GM12878 (cell line): ENCODE measurements around the gene SNRPD1. TPM values are rescaled to one million over a fixed set of nuclear protein-coding genes. Genes with fewer than 3 reads are reported as not detected.

ENCODE experiments used
- DPF2 ChIP-seq: fragments of 450-650 bp; IDR thresholded peaks from 2 replicates; pipeline ENCODE4 v1.6.1; 2017; ENCODE audit warnings: mild to moderate bottlenecking
- E4F1 ChIP-seq: fragments of 450-650 bp; IDR thresholded peaks from 2 replicates; pipeline ENCODE4 v1.6.1; 2018; ENCODE audit warnings: borderline replicate concordance, mild to moderate bottlenecking; ENCODE audit not compliant: partially characterized antibody
- IRF4 ChIP-seq: IDR thresholded peaks from 2 replicates; pipeline ENCODE4 v1.6.1; 2011; ENCODE audit warnings: low read depth, low read length
- KDM1A ChIP-seq: fragments of 200-600 bp; sonication (generic); IDR thresholded peaks from 2 replicates; pipeline ENCODE4 v1.6.1; 2016; ENCODE audit warnings: borderline replicate concordance
- MEF2A ChIP-seq: IDR thresholded peaks from 2 replicates; pipeline ENCODE4 v1.6.1; 2011; ENCODE audit warnings: low read depth, mild to moderate bottlenecking, low read length, moderate library complexity; ENCODE audit not compliant: insufficient read depth
- SMAD1 ChIP-seq: fragments of 450-650 bp; IDR thresholded peaks from 2 replicates; pipeline ENCODE4 v1.6.1; 2018; ENCODE audit warnings: mild to moderate bottlenecking, low read depth; ENCODE audit not compliant: partially characterized antibody
- TCF3 ChIP-seq: IDR thresholded peaks from 2 replicates; pipeline ENCODE4 v1.6.1; 2012; ENCODE audit warnings: low read depth, mild to moderate bottlenecking, low read length, borderline replicate concordance; ENCODE audit not compliant: insufficient read depth
- ZNF622 ChIP-seq: fragments of 450-650 bp; IDR thresholded peaks from 2 replicates; pipeline ENCODE4 v1.6.1; 2017; ENCODE audit warnings: mild to moderate bottlenecking, inconsistent platforms
- polyA plus RNA-seq, 11 experiments: library from polyadenylated mRNA; depleted of rRNA in 4 of 11; unstranded in 6 of 11; stranded (reverse) in 5 of 11; fragments of >200 nt; fragmentation: Nextera tagmentation in 4 of 11; fragmentation: Illumina TruSeq in 1 of 11; extraction: Ambion mirVana in 4 of 11; extraction: Trizol in 1 of 11; gene quantifications; 1 replicate in 1 of 11; 2 replicates in 10 of 11; pipeline versions ENCODE4 v1.2.1 to v1.2.3, GENCODE V29; 2011 to 2016; ENCODE audit warnings: inconsistent platforms in 2 of 11, missing spikeins in 2 of 11, low read depth in 1 of 11
- total RNA-seq, 4 experiments: library from RNA; depleted of rRNA in 3 of 4; stranded (reverse); fragments of >200 nt in 3 of 4; fragmentation: Illumina TruSeq in 1 of 4; extraction: Trizol in 1 of 4; gene quantifications; 2 replicates each; pipeline versions ENCODE4 v1.2.1 to v1.2.3, GENCODE V29; 2013 to 2021
- TF ChIP-seq, protein P1 (sequence below): IDR thresholded peaks from 2 replicates; pipeline ENCODE4 v1.6.1; 2011; ENCODE audit warnings: mild to moderate bottlenecking, low read depth, low read length, moderate library complexity; ENCODE audit not compliant: insufficient replicate concordance

The SNRPD1 gene
- total and polyA plus RNA-seq, 10 of the 15 experiments (the other 5 are each of a cell fraction or from before 2014, with no cell fraction given): 52.6 to 866 (median 227) TPM

GRCh38 chr18:21669736-21670285 lies 57.7 kb downstream of the SNRPD1 start (continued):
- no peak for TF ChIP-seq E4F1
- TF ChIP-seq, protein P1, sequence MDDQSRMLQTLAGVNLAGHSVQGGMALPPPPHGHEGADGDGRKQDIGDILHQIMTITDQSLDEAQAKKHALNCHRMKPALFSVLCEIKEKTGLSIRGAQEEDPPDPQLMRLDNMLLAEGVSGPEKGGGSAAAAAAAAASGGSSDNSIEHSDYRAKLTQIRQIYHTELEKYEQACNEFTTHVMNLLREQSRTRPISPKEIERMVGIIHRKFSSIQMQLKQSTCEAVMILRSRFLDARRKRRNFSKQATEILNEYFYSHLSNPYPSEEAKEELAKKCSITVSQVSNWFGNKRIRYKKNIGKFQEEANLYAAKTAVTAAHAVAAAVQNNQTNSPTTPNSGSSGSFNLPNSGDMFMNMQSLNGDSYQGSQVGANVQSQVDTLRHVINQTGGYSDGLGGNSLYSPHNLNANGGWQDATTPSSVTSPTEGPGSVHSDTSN: no peak
- TF ChIP-seq MEF2A: no peak
- TF ChIP-seq KDM1A: no peak
- TF ChIP-seq ZNF622: no peak
- TF ChIP-seq IRF4: no peak
- TF ChIP-seq TCF3: no peak
- TF ChIP-seq DPF2: no peak
- TF ChIP-seq SMAD1: no peak
